Fibroblast of skin of abdomen (primary cell): ENCODE measurements around the gene PDHX.
A peak's percentile ranks its signal among the peaks of the same experiment; 100 is the strongest.
"Not testable (repeated sequence)": the region's sequence is repeated elsewhere in the genome, so short reads cannot be mapped to it uniquely, and the experiment has no call there.

ENCODE experiments used
- DNase-seq: peaks from one replicate; pipeline ENCODE4 v3.0.0-alpha.2; 2013

Gene PDHX

GRCh38 chr11:35021589-35021988, 105.2 kb downstream of the PDHX start:
- no peak for DNase-seq

- not testable (repeated sequence) for DNase-seq
These were observed 107.5 kb downstream of the PDHX start for GRCh38 chr11:35023940-35024339.

- DNase-seq: not testable (repeated sequence)
These were observed 111.6 kb downstream of the PDHX start for GRCh38 chr11:35028007-35028406.

- DNase-seq: peak; percentile 52
These were observed 113.7 kb downstream of the PDHX start for GRCh38 chr11:35029979-35030682.

- DNase-seq: peak; percentile 94
These were observed 114.3 kb downstream of the PDHX start for GRCh38 chr11:35030716-35031213.

- DNase-seq: no peak
These were observed 114.9 kb downstream of the PDHX start for GRCh38 chr11:35031346-35031745.

GRCh38 chr11:35031867-35032266, 115.4 kb downstream of the PDHX start:
- peak; percentile 59 for DNase-seq

GRCh38 chr11:35033011-35033410, 116.6 kb downstream of the PDHX start:
- no peak for DNase-seq

- DNase-seq: no peak
These were observed 118.0 kb downstream of the PDHX start for GRCh38 chr11:35034401-35034800.

GRCh38 chr11:35035894-35036408, 119.5 kb downstream of the PDHX start:
- DNase-seq: peak; percentile 98

- DNase-seq: no peak
These were observed 120.2 kb downstream of the PDHX start for GRCh38 chr11:35036639-35037038.

GRCh38 chr11:35038211-35038928, 122.0 kb downstream of the PDHX start:
- no peak for DNase-seq

GRCh38 chr11:35039076-35039475, 122.7 kb downstream of the PDHX start:
- no peak for DNase-seq

GRCh38 chr11:35040221-35040942, 124.0 kb downstream of the PDHX start:
- peak; percentile 59 for DNase-seq

- no peak for DNase-seq
These were observed 124.7 kb downstream of the PDHX start for GRCh38 chr11:35041070-35041554.

GRCh38 chr11:35042224-35042623, 125.8 kb downstream of the PDHX start:
- DNase-seq: no peak

- DNase-seq: no peak
These were observed 126.5 kb downstream of the PDHX start for GRCh38 chr11:35042913-35043312.

- DNase-seq: no peak
These were observed 127.5 kb downstream of the PDHX start for GRCh38 chr11:35043936-35044335.

- no peak for DNase-seq
These were observed 128.9 kb downstream of the PDHX start for GRCh38 chr11:35045236-35045820.
